AG09309 (cell line): Measurements from ENCODE around the gene CACNA1C.

Experiments
- DNase-seq: peaks from one replicate; pipeline ENCODE4 v3.0.0-alpha.2; 2010; ENCODE audit warnings: low read depth
- H3K4me3 ChIP-seq: 2 replicates; pipeline ENCODE4 v1.5.1; 2011; ENCODE audit warnings: mild to moderate bottlenecking, low read depth, low read length, moderate library complexity; ENCODE audit not compliant: control insufficient read depth
- TF ChIP-seq, protein P1 (sequence below): IDR thresholded peaks from 2 replicates; pipeline ENCODE4 v1.5.1; 2011; ENCODE audit warnings: mild to moderate bottlenecking, low read depth, low read length, inconsistent platforms; ENCODE audit not compliant: insufficient read depth, control insufficient read depth; ENCODE audit errors: missing control alignments

Gene CACNA1C

DNA sequence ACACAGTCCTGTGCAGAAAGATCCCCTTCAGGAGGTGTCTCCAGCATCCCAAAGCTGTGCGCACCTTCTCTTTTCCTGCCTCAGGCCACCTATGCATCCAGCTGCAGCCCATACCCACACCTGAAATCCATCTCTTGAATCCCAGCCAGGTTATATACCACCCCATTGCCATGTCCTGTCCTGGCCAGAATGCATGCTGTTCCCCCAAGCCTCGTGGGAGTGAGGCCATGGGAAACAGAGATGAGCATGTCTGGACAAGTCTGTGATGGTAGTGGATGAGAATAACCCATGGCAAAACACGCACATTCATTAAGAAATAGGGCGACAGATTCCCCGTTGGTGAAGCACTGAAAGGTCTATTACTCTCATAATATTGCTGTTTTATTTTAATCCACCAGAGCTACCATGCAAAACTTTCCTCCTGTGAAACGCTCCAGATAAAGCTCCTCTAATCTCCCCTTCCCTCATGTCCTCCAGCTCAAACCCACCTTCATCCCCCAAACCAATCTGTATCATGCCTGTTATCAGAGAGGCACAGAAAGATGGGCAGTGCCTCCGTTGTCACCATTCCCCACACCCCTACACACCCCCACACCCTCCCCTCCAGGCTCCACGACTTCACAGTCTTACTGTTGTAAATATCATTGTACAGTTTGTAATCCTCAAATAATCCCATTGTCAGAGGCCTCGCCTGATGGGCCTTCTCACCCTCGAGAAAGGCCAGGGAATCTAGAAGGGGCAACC, 644.4 kb downstream of the CACNA1C start:
- no peak overlapping the region for H3K4me3 ChIP-seq
- TF ChIP-seq, protein P1, sequence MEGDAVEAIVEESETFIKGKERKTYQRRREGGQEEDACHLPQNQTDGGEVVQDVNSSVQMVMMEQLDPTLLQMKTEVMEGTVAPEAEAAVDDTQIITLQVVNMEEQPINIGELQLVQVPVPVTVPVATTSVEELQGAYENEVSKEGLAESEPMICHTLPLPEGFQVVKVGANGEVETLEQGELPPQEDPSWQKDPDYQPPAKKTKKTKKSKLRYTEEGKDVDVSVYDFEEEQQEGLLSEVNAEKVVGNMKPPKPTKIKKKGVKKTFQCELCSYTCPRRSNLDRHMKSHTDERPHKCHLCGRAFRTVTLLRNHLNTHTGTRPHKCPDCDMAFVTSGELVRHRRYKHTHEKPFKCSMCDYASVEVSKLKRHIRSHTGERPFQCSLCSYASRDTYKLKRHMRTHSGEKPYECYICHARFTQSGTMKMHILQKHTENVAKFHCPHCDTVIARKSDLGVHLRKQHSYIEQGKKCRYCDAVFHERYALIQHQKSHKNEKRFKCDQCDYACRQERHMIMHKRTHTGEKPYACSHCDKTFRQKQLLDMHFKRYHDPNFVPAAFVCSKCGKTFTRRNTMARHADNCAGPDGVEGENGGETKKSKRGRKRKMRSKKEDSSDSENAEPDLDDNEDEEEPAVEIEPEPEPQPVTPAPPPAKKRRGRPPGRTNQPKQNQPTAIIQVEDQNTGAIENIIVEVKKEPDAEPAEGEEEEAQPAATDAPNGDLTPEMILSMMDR, result no peak
- DNase-seq, result no peak

DNA sequence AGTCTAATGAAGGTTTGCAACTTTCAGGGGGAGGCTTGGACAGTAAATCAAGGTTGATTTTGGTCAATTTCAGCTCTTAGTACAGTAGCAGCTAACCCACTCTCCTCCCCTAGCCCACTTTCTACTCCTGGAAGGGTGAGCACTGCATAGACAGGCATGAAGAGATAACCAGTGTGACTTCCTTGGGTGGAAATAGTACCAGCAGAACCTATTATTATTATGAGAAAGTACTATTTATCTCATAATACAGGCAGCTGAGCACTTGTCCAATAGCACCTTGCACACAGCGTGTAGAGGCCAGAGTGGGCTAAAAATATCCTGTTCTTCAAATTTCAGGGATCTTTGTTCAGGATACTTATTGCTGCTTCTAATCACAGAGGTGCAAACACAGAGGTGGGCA, 645.8 kb downstream of the CACNA1C start:
- no peak for DNase-seq
- no peak overlapping the region for H3K4me3 ChIP-seq
- TF ChIP-seq, protein P1, result no peak

DNA sequence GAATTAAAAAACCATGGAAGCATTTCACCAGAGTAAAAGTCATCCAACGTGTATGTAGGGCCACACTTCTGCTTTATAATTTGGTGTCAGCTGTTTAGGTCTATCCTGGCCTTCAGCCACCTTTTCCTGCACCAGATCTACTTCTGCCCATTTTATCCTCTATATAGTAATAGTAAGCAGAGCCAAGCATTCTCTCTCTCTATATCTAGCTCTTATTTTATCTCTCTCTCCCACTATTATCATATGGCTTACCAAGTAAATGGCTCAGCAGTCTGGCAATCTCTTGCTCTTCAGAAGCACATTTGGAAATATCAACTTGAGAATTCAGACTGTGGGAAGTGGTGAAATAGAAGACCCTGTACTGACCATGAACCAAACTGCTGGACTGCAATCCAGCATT, 657.9 kb downstream of the CACNA1C start:
- TF ChIP-seq, protein P1, result no peak
- no peak overlapping the region for H3K4me3 ChIP-seq
- DNase-seq, result no peak

GRCh38 chr12:2719392-2719791, 666.6 kb downstream of the CACNA1C start:
- TF ChIP-seq, protein P1, result no peak
- H3K4me3 ChIP-seq, result no peak overlapping the region
- no peak for DNase-seq

GRCh38 chr12:2722806-2723205, 670.0 kb downstream of the CACNA1C start:
- no peak overlapping the region for H3K4me3 ChIP-seq
- TF ChIP-seq, protein P1, result no peak
- no peak for DNase-seq

- DNase-seq, result no peak
- no peak overlapping the region for H3K4me3 ChIP-seq
- TF ChIP-seq, protein P1, result no peak
These were observed 679.5 kb downstream of the CACNA1C start for GRCh38 chr12:2732290-2732689.
